MM.1S (cell line): ENCODE data around the gene APBB2.

Experiments used
- DNase-seq: peaks from one replicate; pipeline ENCODE4 v3.0.0-alpha.2; 2015
- H2AFZ ChIP-seq: fragments of 300-600 bp; sonication (generic); 2 replicates; pipeline ENCODE4 v1.6.0; 2016; ENCODE audit warnings: antibody characterized with exemption, low read length
- H3F3A ChIP-seq: fragments of 300-600 bp; sonication (generic); 2 replicates; pipeline ENCODE4 v1.6.1; 2016; ENCODE audit warnings: mild to moderate bottlenecking, antibody characterized with exemption, low read length, moderate library complexity, mixed read lengths; ENCODE audit not compliant: insufficient read depth
- H3K27ac ChIP-seq: fragments of 300-600 bp; sonication (generic); 2 replicates; pipeline ENCODE4 v1.5.1; 2016; ENCODE audit warnings: mild to moderate bottlenecking, low read length
- H3K27me3 ChIP-seq: fragments of 300-600 bp; sonication (generic); replicated peaks from 2 replicates; pipeline ENCODE4 v1.6.0; 2016; ENCODE audit warnings: low read length; ENCODE audit not compliant: insufficient read depth
- H3K36me3 ChIP-seq: fragments of 300-600 bp; sonication (generic); replicated peaks from 2 replicates; pipeline ENCODE4 v1.6.1; 2016; ENCODE audit warnings: mild to moderate bottlenecking, low read length, mixed read lengths; ENCODE audit not compliant: insufficient read depth
- H3K4me1 ChIP-seq: fragments of 300-600 bp; sonication (generic); 2 replicates; pipeline ENCODE4 v1.6.1; 2016; ENCODE audit warnings: low read length, mixed read lengths
- H3K4me2 ChIP-seq: fragments of 300-600 bp; sonication (generic); 2 replicates; pipeline ENCODE4 v1.6.0; 2016; ENCODE audit warnings: low read depth, low read length
- H3K4me3 ChIP-seq: fragments of 300-600 bp; sonication (generic); 2 replicates; pipeline ENCODE4 v1.5.1; 2016; ENCODE audit warnings: low read length, mixed read lengths
- H3K79me2 ChIP-seq: fragments of 300-600 bp; sonication (generic); 2 replicates; pipeline ENCODE4 v1.6.1; 2016; ENCODE audit warnings: mixed run types, low read length, mixed read lengths
- H3K9ac ChIP-seq: fragments of 300-600 bp; sonication (generic); 2 replicates; pipeline ENCODE4 v1.6.1; 2016; ENCODE audit warnings: low read length, mixed read lengths
- H3K9me2 ChIP-seq: fragments of 300-600 bp; sonication (generic); replicated peaks from 2 replicates; pipeline ENCODE4 v1.6.1; 2016; ENCODE audit warnings: mild to moderate bottlenecking, low read length, mixed read lengths; ENCODE audit not compliant: insufficient read depth
- H3K9me3 ChIP-seq: fragments of 300-600 bp; sonication (generic); replicated peaks from 2 replicates; pipeline ENCODE4 v1.6.1; 2016; ENCODE audit warnings: mild to moderate bottlenecking, low read length, mixed read lengths; ENCODE audit not compliant: insufficient read depth
- H4K20me1 ChIP-seq: fragments of 300-600 bp; sonication (generic); 2 replicates; pipeline ENCODE4 v1.6.1; 2016; ENCODE audit warnings: mild to moderate bottlenecking, low read length, moderate library complexity, mixed read lengths; ENCODE audit not compliant: insufficient read depth
- CTCF ChIP-seq: fragments of 300-600 bp; sonication (generic); IDR thresholded peaks from 2 replicates; pipeline ENCODE4 v1.5.1; 2016; ENCODE audit warnings: antibody characterized with exemption, low read length, mixed read lengths
- EZH2 ChIP-seq: fragments of 300-600 bp; sonication (generic); optimal IDR thresholded peaks from 2 replicates; pipeline ENCODE3; 2017; ENCODE audit warnings: low read depth, mild to moderate bottlenecking, antibody characterized with exemption, low read length, mixed read lengths
- EZH2phosphoT487 ChIP-seq: fragments of 300-600 bp; sonication (generic); IDR thresholded peaks from 2 replicates; pipeline ENCODE4 v1.6.1; 2018; ENCODE audit warnings: antibody characterized with exemption, low read length

The APBB2 gene

GRCh38 chr4:40856840-40857362 is 357.4 kb downstream of the APBB2 start:
- Histone ChIP-seq H3K27me3 (peaks cover 10% of the 10 kb centered on the region; the same call in 1 of the 2 replicates), H3K9me3 (no peaks in the 10 kb centered on the region), H3K9me2 (no peaks in the 10 kb centered on the region), H3K9ac (peak overlapping the region; percentile 9; the same call in 1 of the 2 replicates), H3K4me3 (peak overlapping the region; percentile 62), H3K36me3 (no peaks in the 10 kb centered on the region), H3K4me1 (peaks cover 3% of the 10 kb centered on the region; the same call in 1 of the 2 replicates), H3K79me2 (no peaks in the 10 kb centered on the region), H3K27ac (no peak overlapping the region), H3K4me2 (peak overlapping the region; percentile 82), H4K20me1 (no peaks in the 10 kb centered on the region), H3F3A (no peaks in the 10 kb centered on the region), H2AFZ (peak overlapping the region; percentile 72)
- no peak for TF ChIP-seq EZH2
- no peak for TF ChIP-seq CTCF
- TF ChIP-seq EZH2phosphoT487, result no peak
- DNase-seq, result peak; percentile 84

DNA sequence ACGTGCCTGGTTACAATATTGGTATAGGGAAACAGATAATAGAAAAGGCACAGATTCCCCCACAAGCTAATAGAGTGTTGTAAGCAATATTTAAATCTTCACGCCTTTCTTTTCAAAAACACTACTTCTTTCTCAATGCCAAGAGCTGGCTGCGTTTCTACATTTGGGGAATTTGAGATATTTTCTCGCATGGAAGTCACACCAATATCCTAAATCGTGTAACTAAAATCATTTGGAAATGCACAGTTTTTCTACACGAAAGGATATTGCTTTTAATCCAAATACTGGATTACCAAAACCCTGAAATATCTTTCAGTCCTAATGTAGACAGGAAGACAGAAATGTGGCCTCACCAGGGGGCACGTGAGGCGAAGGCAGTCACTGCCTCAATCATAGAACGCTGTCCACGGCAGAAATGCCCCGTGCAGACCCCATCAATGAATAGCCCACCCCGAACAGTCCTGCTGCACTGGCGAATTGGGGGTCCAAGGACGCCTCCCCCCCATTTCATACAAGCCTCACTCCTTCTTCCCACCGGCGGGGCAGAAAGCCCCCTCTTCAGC is 358.0 kb downstream of the APBB2 start:
- no peaks in the 10 kb centered on the region for H3K9me2 ChIP-seq
- TF ChIP-seq EZH2phosphoT487, result no peak
- TF ChIP-seq EZH2, result no peak
- TF ChIP-seq CTCF, result no peak
- no peaks in the 10 kb centered on the region for H3K36me3 ChIP-seq
- H3K9ac ChIP-seq, result peak overlapping the region; percentile 9; the same call in 1 of the 2 replicates
- no peaks in the 10 kb centered on the region for H3F3A ChIP-seq
- H3K4me2 ChIP-seq, result peak overlapping the region; percentile 82
- peaks cover 3% of the 10 kb centered on the region; the same call in 1 of the 2 replicates for H3K4me1 ChIP-seq
- no peaks in the 10 kb centered on the region for H3K9me3 ChIP-seq
- H2AFZ ChIP-seq, result peak overlapping the region; percentile 72
- peaks cover 10% of the 10 kb centered on the region; the same call in 1 of the 2 replicates for H3K27me3 ChIP-seq
- H3K4me3 ChIP-seq, result peak overlapping the region; percentile 62
- H3K79me2 ChIP-seq, result no peaks in the 10 kb centered on the region
- no peak for DNase-seq
- H4K20me1 ChIP-seq, result no peaks in the 10 kb centered on the region
- no peak overlapping the region for H3K27ac ChIP-seq

DNA sequence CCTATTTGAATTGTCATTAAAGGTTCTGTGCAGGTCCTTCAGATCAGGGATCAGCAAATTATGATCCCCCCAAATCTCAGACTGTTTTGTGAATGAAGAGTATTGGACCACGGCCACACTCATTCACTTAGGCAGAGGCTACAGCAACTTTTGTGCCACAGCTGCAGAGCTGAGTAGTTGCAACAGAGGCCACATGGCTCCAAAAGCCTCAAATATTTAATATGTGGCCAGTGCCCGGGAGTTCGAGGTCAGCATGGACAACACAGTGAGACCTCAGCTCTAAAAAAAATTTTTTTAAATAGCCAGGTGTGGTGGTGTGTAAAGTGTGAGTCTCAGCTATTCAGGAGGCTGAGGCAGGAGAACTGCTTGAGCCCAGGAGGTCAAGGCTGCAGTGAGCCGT is 363.8 kb downstream of the APBB2 start:
- Histone ChIP-seq H2AFZ (no peak overlapping the region), H3K9me2 (no peaks in the 10 kb centered on the region), H3K36me3 (no peaks in the 10 kb centered on the region), H4K20me1 (no peaks in the 10 kb centered on the region), H3F3A (no peaks in the 10 kb centered on the region), H3K4me3 (no peak overlapping the region), H3K4me2 (no peak overlapping the region), H3K27me3 (no peaks in the 10 kb centered on the region), H3K4me1 (no peaks in the 10 kb centered on the region), H3K79me2 (no peaks in the 10 kb centered on the region), H3K9ac (no peak overlapping the region), H3K27ac (no peak overlapping the region), H3K9me3 (no peaks in the 10 kb centered on the region)
- no peak for TF ChIP-seq CTCF
- TF ChIP-seq EZH2, result no peak
- TF ChIP-seq EZH2phosphoT487, result no peak
- DNase-seq, result no peak
